ENCODE results near the gene ANKH.

ANKH gene

DNA sequence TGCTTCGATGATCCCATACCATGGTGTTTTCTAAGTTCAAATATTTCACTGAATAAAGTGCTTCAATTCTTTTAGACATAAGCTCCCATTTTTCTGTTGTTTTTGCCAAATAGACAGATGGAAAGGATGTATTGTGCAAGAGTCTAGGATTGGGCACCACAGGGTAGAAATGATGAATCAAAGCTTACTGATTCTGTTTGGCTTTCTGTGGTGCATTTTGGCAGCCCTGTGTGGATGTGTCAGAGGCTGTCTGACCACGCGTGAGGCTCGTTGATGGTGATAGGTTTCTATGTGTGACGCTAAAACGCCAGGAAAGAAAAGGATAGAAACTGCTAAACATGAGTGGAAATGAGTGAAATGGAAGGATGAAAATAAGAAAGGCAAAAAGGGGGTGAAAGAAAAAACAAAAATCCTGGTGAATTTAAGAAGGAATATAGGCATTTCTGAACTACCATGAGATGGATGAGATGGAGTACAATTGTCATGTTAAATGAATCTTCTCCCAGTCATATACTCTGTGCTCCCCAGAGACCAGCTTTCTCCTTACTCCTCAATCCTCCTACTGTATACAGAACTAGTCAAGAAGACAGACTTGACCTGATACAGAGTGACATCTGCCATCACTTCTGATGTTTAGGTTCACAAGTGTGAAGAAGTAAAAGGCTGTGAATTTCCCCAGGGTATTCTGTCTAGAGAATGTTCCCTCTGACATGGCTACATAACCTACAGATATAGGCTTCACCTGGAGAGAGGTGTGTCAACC, 54.4 kb downstream of the ANKH start:
- Histone ChIP-seq H3K4me3 (ENCODE audit: severe bottlenecking) (no peak overlapping the region), H3K27ac (ENCODE audit: poor library complexity, severe bottlenecking) (peak overlapping the region; percentile 73), H3K27me3 (ENCODE audit: insufficient read depth, poor library complexity, severe bottlenecking) (no peaks in the 10 kb centered on the region), H3K36me3 (ENCODE audit: low read depth) (no peaks in the 10 kb centered on the region), H3K4me1 (ENCODE audit: insufficient read depth, poor library complexity, severe bottlenecking) (peaks cover 19% of the 10 kb centered on the region), H3K9me3 (ENCODE audit: severe bottlenecking) (no peaks in the 10 kb centered on the region)
- TF ChIP-seq, protein P1, sequence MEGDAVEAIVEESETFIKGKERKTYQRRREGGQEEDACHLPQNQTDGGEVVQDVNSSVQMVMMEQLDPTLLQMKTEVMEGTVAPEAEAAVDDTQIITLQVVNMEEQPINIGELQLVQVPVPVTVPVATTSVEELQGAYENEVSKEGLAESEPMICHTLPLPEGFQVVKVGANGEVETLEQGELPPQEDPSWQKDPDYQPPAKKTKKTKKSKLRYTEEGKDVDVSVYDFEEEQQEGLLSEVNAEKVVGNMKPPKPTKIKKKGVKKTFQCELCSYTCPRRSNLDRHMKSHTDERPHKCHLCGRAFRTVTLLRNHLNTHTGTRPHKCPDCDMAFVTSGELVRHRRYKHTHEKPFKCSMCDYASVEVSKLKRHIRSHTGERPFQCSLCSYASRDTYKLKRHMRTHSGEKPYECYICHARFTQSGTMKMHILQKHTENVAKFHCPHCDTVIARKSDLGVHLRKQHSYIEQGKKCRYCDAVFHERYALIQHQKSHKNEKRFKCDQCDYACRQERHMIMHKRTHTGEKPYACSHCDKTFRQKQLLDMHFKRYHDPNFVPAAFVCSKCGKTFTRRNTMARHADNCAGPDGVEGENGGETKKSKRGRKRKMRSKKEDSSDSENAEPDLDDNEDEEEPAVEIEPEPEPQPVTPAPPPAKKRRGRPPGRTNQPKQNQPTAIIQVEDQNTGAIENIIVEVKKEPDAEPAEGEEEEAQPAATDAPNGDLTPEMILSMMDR (IDR thresholded peaks at IDR 0.05; ENCODE audit: poor library complexity, severe bottlenecking) = no peak
- peak; percentile 92 for ATAC-seq (ENCODE audit: low read depth)
- peak; percentile 79 for DNase-seq (ENCODE audit: low spot score)

DNA sequence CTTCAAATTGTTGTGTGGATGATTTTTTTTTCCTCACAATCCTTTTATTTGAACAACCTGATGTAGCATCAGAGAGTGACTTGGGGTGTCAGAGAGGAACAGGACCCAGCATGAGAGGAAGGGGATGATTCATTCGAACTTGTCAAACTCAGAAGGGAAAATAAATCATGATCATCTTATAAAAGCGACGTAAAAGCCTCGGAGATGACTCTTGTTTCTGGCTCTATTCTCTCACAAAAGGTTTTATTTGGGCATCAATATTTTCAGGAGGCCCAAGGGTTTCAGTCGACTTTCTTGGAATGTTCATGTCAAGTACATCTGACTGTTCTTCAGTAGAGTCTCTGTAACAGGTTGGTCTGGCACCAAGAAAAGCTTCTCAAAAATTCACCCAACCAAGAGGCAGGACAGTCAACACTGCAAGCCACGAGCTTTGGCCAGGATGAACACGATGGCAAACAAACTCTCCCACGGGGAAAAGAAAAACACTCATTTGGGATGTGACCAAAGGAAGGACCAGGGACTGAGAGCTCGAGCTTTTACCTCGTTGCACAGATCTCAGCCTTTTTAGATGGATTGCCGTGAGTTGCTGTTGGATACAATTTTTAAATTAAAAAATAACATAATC, 55.1 kb downstream of the ANKH start:
- Histone ChIP-seq H3K4me1 (ENCODE audit: insufficient read depth, poor library complexity, severe bottlenecking) (peaks cover 19% of the 10 kb centered on the region), H3K9me3 (ENCODE audit: severe bottlenecking) (no peaks in the 10 kb centered on the region), H3K36me3 (ENCODE audit: low read depth) (no peaks in the 10 kb centered on the region), H3K27me3 (ENCODE audit: insufficient read depth, poor library complexity, severe bottlenecking) (no peaks in the 10 kb centered on the region), H3K4me3 (ENCODE audit: severe bottlenecking) (no peak overlapping the region), H3K27ac (ENCODE audit: poor library complexity, severe bottlenecking) (peak overlapping the region; percentile 73)
- TF ChIP-seq, protein P1 (IDR thresholded peaks at IDR 0.05; ENCODE audit: poor library complexity, severe bottlenecking) = no peak
- DNase-seq (ENCODE audit: low spot score) = no peak
- ATAC-seq (ENCODE audit: low read depth) = peak; percentile 62

DNA sequence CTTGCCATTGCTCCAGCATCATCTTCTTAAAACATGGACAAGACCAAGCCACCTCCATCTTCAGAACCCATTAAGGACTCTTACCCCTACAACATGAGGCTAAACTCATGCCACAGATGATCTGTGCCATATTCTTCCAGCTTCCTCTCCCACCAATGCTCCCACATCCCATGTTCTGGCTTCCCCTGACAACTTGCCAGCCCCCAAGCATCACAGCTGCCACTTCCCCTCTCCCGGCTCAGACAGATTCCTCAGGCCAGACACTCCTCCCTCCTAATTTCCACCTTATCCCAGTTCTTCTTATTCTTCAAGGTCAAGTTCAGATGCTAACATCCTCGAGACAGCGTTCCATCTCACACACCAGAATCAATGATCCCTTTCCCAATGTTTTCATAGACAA, 57.8 kb downstream of the ANKH start:
- H3K27me3 ChIP-seq (ENCODE audit: insufficient read depth, poor library complexity, severe bottlenecking) = no peaks in the 10 kb centered on the region
- DNase-seq (ENCODE audit: low spot score) (no peak), ATAC-seq (ENCODE audit: low read depth) (no peak)
- no peaks in the 10 kb centered on the region for H3K36me3 ChIP-seq (ENCODE audit: low read depth)
- peaks cover 40% of the 10 kb centered on the region for H3K4me1 ChIP-seq (ENCODE audit: insufficient read depth, poor library complexity, severe bottlenecking)
- TF ChIP-seq, protein P1 (IDR thresholded peaks at IDR 0.05; ENCODE audit: poor library complexity, severe bottlenecking) = no peak
- no peak overlapping the region for H3K4me3 ChIP-seq (ENCODE audit: severe bottlenecking)
- H3K9me3 ChIP-seq (ENCODE audit: severe bottlenecking) = no peaks in the 10 kb centered on the region
- H3K27ac ChIP-seq (ENCODE audit: poor library complexity, severe bottlenecking) = no peak overlapping the region

DNA sequence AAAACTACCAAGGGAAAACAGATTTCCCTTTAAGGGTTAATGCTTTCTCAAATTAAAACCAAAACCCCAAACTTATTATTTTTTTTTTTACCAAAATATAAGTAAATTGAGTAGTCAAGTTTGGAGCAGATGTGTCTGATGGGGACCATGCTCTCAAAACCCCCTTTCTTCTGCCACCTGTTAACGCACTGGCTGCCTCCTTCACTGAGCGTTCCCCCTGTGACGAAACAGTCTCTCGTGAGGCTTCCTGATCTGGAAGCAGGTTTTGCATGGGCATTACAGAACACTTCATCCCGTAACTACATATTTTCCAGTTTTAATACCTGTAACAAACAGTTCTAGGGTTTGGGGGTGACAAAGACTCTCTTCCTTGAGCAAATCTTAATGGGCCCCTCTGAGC, 59.4 kb downstream of the ANKH start:
- Histone ChIP-seq H3K27me3 (ENCODE audit: insufficient read depth, poor library complexity, severe bottlenecking) (no peaks in the 10 kb centered on the region), H3K4me3 (ENCODE audit: severe bottlenecking) (no peak overlapping the region), H3K4me1 (ENCODE audit: insufficient read depth, poor library complexity, severe bottlenecking) (peaks cover 34% of the 10 kb centered on the region), H3K36me3 (ENCODE audit: low read depth) (no peaks in the 10 kb centered on the region), H3K27ac (ENCODE audit: poor library complexity, severe bottlenecking) (no peak overlapping the region), H3K9me3 (ENCODE audit: severe bottlenecking) (no peaks in the 10 kb centered on the region)
- no peak for DNase-seq (ENCODE audit: low spot score)
- ATAC-seq (ENCODE audit: low read depth) = no peak
- TF ChIP-seq, protein P1 (IDR thresholded peaks at IDR 0.05; ENCODE audit: poor library complexity, severe bottlenecking) = no peak

Measured in RWPE2 (cell line).